Neural cell (in vitro differentiated cells): Measurements from ENCODE around the gene THRAP3. TPM values are rescaled to one million over a fixed set of nuclear protein-coding genes. Genes with fewer than 3 reads are reported as not detected.

Experiments used
- H2AFZ ChIP-seq: fragments of 200-600, 300-800 bp; sonication (generic), shearing (Covaris generic); 2 replicates; pipeline ENCODE4 v1.6.0; 2014; ENCODE audit warnings: low read depth, mild to moderate bottlenecking, antibody characterized with exemption, low read length, moderate library complexity
- H3F3A ChIP-seq: fragments of 200-600 bp; shearing (Covaris generic); 2 replicates; pipeline ENCODE4 v1.6.1; 2016; ENCODE audit warnings: mild to moderate bottlenecking, moderate library complexity, mixed read lengths, antibody characterized with exemption, low read length; ENCODE audit not compliant: insufficient read depth, poor library complexity, severe bottlenecking
- H3K27ac ChIP-seq: fragments of 200-600, 300-800 bp; sonication (generic), shearing (Covaris generic); 2 replicates; pipeline ENCODE4 v1.5.1; 2014; ENCODE audit warnings: mild to moderate bottlenecking, low read length, moderate library complexity
- H3K27me3 ChIP-seq: fragments of 300-800, 200-600 bp; sonication (generic), shearing (Covaris generic); 2 replicates; pipeline ENCODE4 v1.6.0; 2014; ENCODE audit warnings: mild to moderate bottlenecking, low read depth, low read length, moderate library complexity; ENCODE audit not compliant: insufficient read depth
- H3K36me3 ChIP-seq: fragments of 300-800, 200-600 bp; sonication (generic), shearing (Covaris generic); 2 replicates; pipeline ENCODE4 v1.5.1; 2014; ENCODE audit warnings: mild to moderate bottlenecking, antibody characterized with exemption, low read length, moderate library complexity; ENCODE audit not compliant: insufficient read depth
- H3K4me2 ChIP-seq: fragments of 300-800, 200-600 bp; sonication (generic), shearing (Covaris generic); 2 replicates; pipeline ENCODE4 v1.6.0; 2014; ENCODE audit warnings: mild to moderate bottlenecking, low read length
- H3K4me3 ChIP-seq: fragments of 300-800, 200-600 bp; sonication (generic), shearing (Covaris generic); 2 replicates; pipeline ENCODE4 v1.5.1; 2014; ENCODE audit warnings: mild to moderate bottlenecking, low read length, moderate library complexity
- H3K79me2 ChIP-seq: fragments of 200-600 bp; shearing (Covaris generic); replicated peaks from 2 replicates; pipeline ENCODE4 v1.6.0; 2014; ENCODE audit warnings: mild to moderate bottlenecking, low read length, moderate library complexity; ENCODE audit not compliant: insufficient read depth
- H3K9ac ChIP-seq: fragments of 300-800, 200-600 bp; sonication (generic), shearing (Covaris generic); 2 replicates; pipeline ENCODE4 v1.6.1; 2016; ENCODE audit warnings: mild to moderate bottlenecking, low read length, mixed read lengths
- H3K9me2 ChIP-seq: fragments of 200-600 bp; shearing (Covaris generic); 2 replicates; pipeline ENCODE4 v1.6.1; 2016; ENCODE audit warnings: mild to moderate bottlenecking, low read length, mixed read lengths; ENCODE audit not compliant: insufficient read depth
- H3K9me3 ChIP-seq: fragments of 200-600, 300-800 bp; sonication (generic), shearing (Covaris generic); 2 replicates; pipeline ENCODE4 v1.6.1; 2016; ENCODE audit warnings: mild to moderate bottlenecking, mixed run types, low read length, moderate library complexity, mixed read lengths
- H4K20me1 ChIP-seq: fragments of 200-600 bp; shearing (Covaris generic); 2 replicates; pipeline ENCODE4 v1.6.1; 2016; ENCODE audit warnings: mild to moderate bottlenecking, mixed run types; ENCODE audit not compliant: insufficient read depth
- CTCF ChIP-seq: fragments of 450-650 bp; IDR thresholded peaks from 2 replicates; pipeline ENCODE4 v1.5.1; 2014; ENCODE audit warnings: antibody characterized with exemption, mild to moderate bottlenecking, moderate library complexity; ENCODE audit not compliant: poor library complexity, severe bottlenecking
- EP300 ChIP-seq: fragments of 450-650 bp; conservative IDR thresholded peaks from 2 replicates; pipeline ENCODE4 v1.6.1; 2014; ENCODE audit warnings: antibody characterized with exemption, mild to moderate bottlenecking, moderate library complexity; ENCODE audit not compliant: poor library complexity, severe bottlenecking
- EZH2 ChIP-seq: fragments of 200-600, 300-800 bp; shearing (Covaris generic), sonication (generic); IDR thresholded peaks from 2 replicates; pipeline ENCODE4 v1.6.1; 2014; ENCODE audit warnings: antibody characterized with exemption, low read length, borderline replicate concordance, mild to moderate bottlenecking; ENCODE audit not compliant: insufficient read depth, poor library complexity, severe bottlenecking
- MXI1 ChIP-seq: fragments of 450-650 bp; conservative IDR thresholded peaks from 2 replicates; pipeline ENCODE4 v1.6.1; 2014; ENCODE audit warnings: antibody characterized with exemption, mild to moderate bottlenecking; ENCODE audit not compliant: poor library complexity, severe bottlenecking
- POLR2AphosphoS5 ChIP-seq: IDR thresholded peaks from 2 replicates; pipeline ENCODE4 v1.6.1; 2012
- RAD21 ChIP-seq: fragments of 450-650 bp; conservative IDR thresholded peaks from 2 replicates; pipeline ENCODE4 v1.6.1; 2014; ENCODE audit warnings: antibody characterized with exemption, mild to moderate bottlenecking, moderate library complexity
- REST ChIP-seq: IDR thresholded peaks from 2 replicates; pipeline ENCODE4 v1.6.1; 2012; ENCODE audit warnings: borderline replicate concordance
- SMC3 ChIP-seq: fragments of 450-650 bp; conservative IDR thresholded peaks from 2 replicates; pipeline ENCODE4 v1.6.1; 2014; ENCODE audit warnings: antibody characterized with exemption, mild to moderate bottlenecking, moderate library complexity; ENCODE audit not compliant: poor library complexity
- TAF1 ChIP-seq: IDR thresholded peaks from 2 replicates; pipeline ENCODE4 v1.6.1; 2012; ENCODE audit warnings: low read depth
- polyA plus RNA-seq: library from polyadenylated mRNA; depleted of rRNA; stranded (reverse); fragments of >200 nt; gene quantifications from 2 replicates; pipeline ENCODE4 v1.2.3, GENCODE V29; 2014

THRAP3 gene
- polyA plus RNA-seq, 1 donor from 2014 or later = 54.4 TPM

GRCh38 chr1:36203027-36203553, 21.2 kb upstream of the THRAP3 start:
- no peak overlapping the region for H2AFZ ChIP-seq
- H3K79me2 ChIP-seq = no peaks in the 10 kb centered on the region
- no peaks in the 10 kb centered on the region for H3F3A ChIP-seq
- no peak overlapping the region for H3K27ac ChIP-seq
- TF ChIP-seq POLR2AphosphoS5 (no peak), RAD21 (no peak), TAF1 (no peak), CTCF (no peak), EZH2 (no peak), EP300 (no peak), MXI1 (no peak), REST (no peak), SMC3 (no peak)
- H3K4me2 ChIP-seq = no peak overlapping the region
- no peaks in the 10 kb centered on the region for H4K20me1 ChIP-seq
- H3K36me3 ChIP-seq = no peaks in the 10 kb centered on the region
- H3K27me3 ChIP-seq = no peaks in the 10 kb centered on the region
- no peaks in the 10 kb centered on the region for H3K9me2 ChIP-seq
- no peak overlapping the region for H3K9ac ChIP-seq
- H3K4me3 ChIP-seq = no peak overlapping the region
- no peaks in the 10 kb centered on the region for H3K9me3 ChIP-seq

GRCh38 chr1:36203554-36204346, 20.5 kb upstream of the THRAP3 start:
- no peaks in the 10 kb centered on the region for H3K9me2 ChIP-seq
- H4K20me1 ChIP-seq = no peaks in the 10 kb centered on the region
- no peak overlapping the region for H3K27ac ChIP-seq
- H3K4me3 ChIP-seq = no peak overlapping the region
- H3K79me2 ChIP-seq = no peaks in the 10 kb centered on the region
- no peak overlapping the region for H2AFZ ChIP-seq
- H3K36me3 ChIP-seq = no peaks in the 10 kb centered on the region
- H3F3A ChIP-seq = no peaks in the 10 kb centered on the region
- H3K9me3 ChIP-seq = no peaks in the 10 kb centered on the region
- H3K9ac ChIP-seq = no peak overlapping the region
- no peak overlapping the region for H3K4me2 ChIP-seq
- no peaks in the 10 kb centered on the region for H3K27me3 ChIP-seq
- no peak for TF ChIP-seq POLR2AphosphoS5
- TF ChIP-seq REST = no peak
- no peak for TF ChIP-seq EP300
- no peak for TF ChIP-seq SMC3
- TF ChIP-seq MXI1 = no peak
- no peak for TF ChIP-seq EZH2
- TF ChIP-seq CTCF = no peak
- TF ChIP-seq RAD21 = no peak
- TF ChIP-seq TAF1 = no peak
